H1 (cell line): Measurements from ENCODE around the gene NCBP1. TPM values are rescaled to one million over a fixed set of nuclear protein-coding genes. Genes with fewer than 3 reads are reported as not detected.

Experiments used
- CTCF ChIA-PET: fragments of 300-600 bp; sonication (Branson Sonifier 250); formaldehyde crosslinking; loops from one replicate; lab custom pipeline; 2021; ENCODE audit not compliant: partially characterized antibody; lab: Charles Lee
- POLR2A ChIA-PET: fragments of 300-600 bp; sonication (Branson Sonifier 250); formaldehyde crosslinking; loops from one replicate; lab custom pipeline; 2021; ENCODE audit warnings: inconsistent platforms; ENCODE audit not compliant: partially characterized antibody; lab: Charles Lee
- DNase-seq, 2 experiments: peaks; one replicate each; pipeline versions ENCODE4 v3.0.0 to v3.0.0-alpha.2; 2010 to 2022; ENCODE audit warnings: low spot score in 2 of 2, low read depth in 1 of 2, mixed read lengths in 1 of 2
- FAIRE-seq: peaks from 2 replicates; lab custom pipeline; 2011; peaks lifted over from hg19 to GRCh38; lab: Jason Lieb, UNC
- H2AFZ ChIP-seq: 2 replicates; pipeline ENCODE4 v1.8.1; 2012; ENCODE audit warnings: low read length, inconsistent platforms
- H2AK5ac ChIP-seq: 2 replicates; pipeline ENCODE4 v1.6.1; 2013; ENCODE audit warnings: low read depth, low read length
- H2BK120ac ChIP-seq: replicated peaks from 2 replicates; pipeline ENCODE3; 2013; ENCODE audit warnings: low read depth, low read length, inconsistent platforms
- H2BK12ac ChIP-seq: 2 replicates; pipeline ENCODE4 v1.6.1; 2013; ENCODE audit warnings: low read depth, low read length
- H2BK15ac ChIP-seq: 2 replicates; pipeline ENCODE4 v1.6.1; 2013; ENCODE audit warnings: low read length
- H2BK20ac ChIP-seq: 2 replicates; pipeline ENCODE4 v1.6.1; 2013; ENCODE audit warnings: low read length
- H2BK5ac ChIP-seq: 2 replicates; pipeline ENCODE4 v1.6.1; 2013; ENCODE audit warnings: low read depth, low read length
- H3K14ac ChIP-seq: 2 replicates; pipeline ENCODE4 v1.6.1; 2013; ENCODE audit warnings: inconsistent platforms; ENCODE audit not compliant: insufficient read length
- H3K18ac ChIP-seq: 2 replicates; pipeline ENCODE4 v1.6.1; 2013; ENCODE audit warnings: low read length; ENCODE audit errors: extremely low read depth
- H3K23ac ChIP-seq: 2 replicates; pipeline ENCODE4 v1.6.1; 2013; ENCODE audit warnings: inconsistent platforms; ENCODE audit not compliant: insufficient read length
- H3K23me2 ChIP-seq: 2 replicates; pipeline ENCODE4 v1.6.1; 2013; ENCODE audit warnings: low read depth, low read length
- H3K27ac ChIP-seq: 2 replicates; pipeline ENCODE4 v1.6.1; 2011; ENCODE audit warnings: low read depth, low read length, inconsistent platforms
- H3K27me3 ChIP-seq, 4 experiments: replicated peaks in 1 of 4; 1 replicate in 1 of 4; 2 replicates in 3 of 4; pipeline versions ENCODE4 v1.6.1 to v1.8.1; 2011 to 2013; ENCODE audit warnings: low read length in 3 of 4, mild to moderate bottlenecking in 3 of 4, inconsistent platforms in 2 of 4, mixed read lengths in 2 of 4, moderate library complexity in 1 of 4; ENCODE audit not compliant: control insufficient read depth in 3 of 4, insufficient read depth in 3 of 4; ENCODE audit errors: extremely low read depth in 1 of 4
- H3K36me3 ChIP-seq, 4 experiments: 2 replicates each; pipeline versions ENCODE4 v1.6.1 to v1.8.1; 2011 to 2013; ENCODE audit warnings: mild to moderate bottlenecking in 4 of 4, low read length in 3 of 4, moderate library complexity in 2 of 4, control low read depth in 1 of 4, inconsistent platforms in 1 of 4; ENCODE audit not compliant: insufficient read depth in 4 of 4, control insufficient read depth in 2 of 4
- H3K4ac ChIP-seq: replicated peaks from 2 replicates; pipeline ENCODE3; 2013; ENCODE audit warnings: low read length, low read depth, mixed read lengths, inconsistent platforms; ENCODE audit not compliant: insufficient read length
- H3K4me1 ChIP-seq, 4 experiments: replicated peaks in 1 of 4; 1 replicate in 1 of 4; 2 replicates in 3 of 4; pipeline versions ENCODE4 v1.6.1 to v1.8.1; 2011 to 2013; ENCODE audit warnings: low read length in 3 of 4, inconsistent platforms in 2 of 4, mixed read lengths in 1 of 4; ENCODE audit not compliant: insufficient read depth in 4 of 4, control insufficient read depth in 3 of 4
- H3K4me2 ChIP-seq, 2 experiments: 2 replicates each; pipeline versions ENCODE4 v1.6.1 to v1.8.1; 2011 to 2013; ENCODE audit warnings: low read depth in 2 of 2, low read length in 2 of 2, control low read depth in 1 of 2, inconsistent platforms in 1 of 2, mild to moderate bottlenecking in 1 of 2; ENCODE audit not compliant: insufficient read depth in 1 of 2
- H3K4me3 ChIP-seq, 4 experiments: fragments of 200-600, 300-600 bp in 1 of 4; sonication (generic), shearing (Covaris generic), sonication (Bioruptor Twin) in 1 of 4; 2 replicates each; pipeline versions ENCODE4 v1.5.1 to v1.8.1; 2011 to 2016; ENCODE audit warnings: low read length in 4 of 4, low read depth in 3 of 4, control low read depth in 2 of 4, inconsistent platforms in 2 of 4, mild to moderate bottlenecking in 2 of 4, mixed read lengths in 1 of 4, moderate library complexity in 1 of 4; ENCODE audit not compliant: insufficient read depth in 2 of 4; ENCODE audit errors: extremely low read depth in 1 of 4
- H3K56ac ChIP-seq: replicated peaks from 2 replicates; pipeline ENCODE3; 2013; ENCODE audit warnings: low read depth, mild to moderate bottlenecking, mixed read lengths, low read length, inconsistent platforms; ENCODE audit not compliant: insufficient read length
- H3K79me1 ChIP-seq: 2 replicates; pipeline ENCODE4 v1.6.1; 2013; ENCODE audit warnings: low read depth, low read length, control low read depth
- H3K79me2 ChIP-seq, 2 experiments: 2 replicates each; pipeline versions ENCODE4 v1.6.1 to v1.8.1; 2012 to 2013; ENCODE audit warnings: low read length in 2 of 2, mild to moderate bottlenecking in 2 of 2, inconsistent platforms in 1 of 2; ENCODE audit not compliant: insufficient read depth in 2 of 2, control insufficient read depth in 1 of 2
- H3K9ac ChIP-seq, 4 experiments: replicated peaks in 1 of 4; 1 replicate in 1 of 4; 2 replicates in 3 of 4; pipeline versions ENCODE4 v1.6.1 to v1.8.1; 2011 to 2013; ENCODE audit warnings: low read depth in 3 of 4, low read length in 3 of 4, control low read depth in 2 of 4, mild to moderate bottlenecking in 2 of 4, moderate library complexity in 2 of 4, inconsistent platforms in 1 of 4; ENCODE audit errors: extremely low read depth in 1 of 4
- H3K9me3 ChIP-seq, 2 experiments: 2 replicates each; pipeline versions ENCODE4 v1.6.1 to v1.8.1; 2012 to 2013; ENCODE audit warnings: mild to moderate bottlenecking in 2 of 2, moderate library complexity in 2 of 2, control low read depth in 1 of 2, inconsistent platforms in 1 of 2, low read depth in 1 of 2, low read length in 1 of 2, mixed read lengths in 1 of 2; ENCODE audit not compliant: insufficient read depth in 2 of 2
- H4K20me1 ChIP-seq, 2 experiments: replicated peaks in 1 of 2; 2 replicates each; pipeline versions ENCODE3 to v1.8.1; 2011 to 2013; ENCODE audit warnings: inconsistent platforms in 2 of 2, low read length in 2 of 2, mild to moderate bottlenecking in 1 of 2; ENCODE audit not compliant: insufficient read depth in 2 of 2, control insufficient read depth in 1 of 2
- H4K5ac ChIP-seq: 2 replicates; pipeline ENCODE4 v1.6.1; 2013; ENCODE audit warnings: low read length, low read depth, mixed read lengths, inconsistent platforms; ENCODE audit not compliant: insufficient read length
- H4K8ac ChIP-seq: 2 replicates; pipeline ENCODE4 v1.8.0; 2013; ENCODE audit warnings: mild to moderate bottlenecking, moderate library complexity, low read length, inconsistent platforms; ENCODE audit not compliant: insufficient read depth; ENCODE audit errors: extremely low read depth
- H4K91ac ChIP-seq: replicated peaks from 2 replicates; pipeline ENCODE3; 2013; ENCODE audit warnings: low read length, mixed read lengths, inconsistent platforms; ENCODE audit not compliant: insufficient read length
- ATF2 ChIP-seq: IDR thresholded peaks from 2 replicates; pipeline ENCODE4 v1.6.1; 2012; ENCODE audit warnings: low read length, inconsistent platforms
- ATF3 ChIP-seq: IDR thresholded peaks from 2 replicates; pipeline ENCODE4 v1.6.1; 2011; ENCODE audit warnings: low read depth, mild to moderate bottlenecking, low read length; ENCODE audit not compliant: insufficient read depth
- POLR2A ChIP-seq, 2 experiments: IDR thresholded peaks; 1 replicate in 1 of 2; 2 replicates in 1 of 2; pipeline ENCODE4 v1.6.1; 2011; ENCODE audit warnings: low read depth in 2 of 2, low read length in 2 of 2, mild to moderate bottlenecking in 2 of 2; ENCODE audit errors: control extremely low read depth in 1 of 2
- SUZ12 ChIP-seq: fragments of 200-600 bp; sonication (generic); IDR thresholded peaks from 2 replicates; pipeline ENCODE4 v1.6.1; 2012; ENCODE audit warnings: mild to moderate bottlenecking, inconsistent platforms, low read length, moderate library complexity, mixed read lengths
- TAF1 ChIP-seq: IDR thresholded peaks from 2 replicates; pipeline ENCODE4 v1.6.1; 2011; ENCODE audit warnings: mild to moderate bottlenecking, low read depth, low read length
- WGBS, 2 experiments: shearing (Covaris generic) in 1 of 2; methylation state at CpG; one replicate each; pipeline versions ENCODE4 v1.1.6 to v1.1.7; 2013 to 2015; ENCODE audit warnings: low lambda C conversion rate in 2 of 2, mixed read lengths in 2 of 2, inconsistent platforms in 1 of 2, low coverage in 1 of 2, missing lambda C conversion rate in 1 of 2; ENCODE audit not compliant: insufficient replicate concordance in 2 of 2, insufficient coverage in 1 of 2, insufficient read length in 1 of 2; ENCODE audit errors: extremely low coverage in 1 of 2, missing lambda C conversion rate in 1 of 2; 5-methylcytosine and 5-hydroxymethylcytosine counted together
- polyA plus RNA-seq, 7 experiments: library from polyadenylated mRNA; depleted of rRNA in 3 of 7; stranded (reverse) in 5 of 7; unstranded in 2 of 7; fragments of >200 nt in 5 of 7; fragments of 200-250 nt in 2 of 7; gene quantifications; 1 replicate in 5 of 7; 2 replicates in 1 of 7; 4 replicates in 1 of 7; pipeline versions ENCODE4 v1.2.1 to v1.2.3, GENCODE V29; 2011 to 2013; ENCODE audit warnings: missing spikeins in 2 of 7, mixed read lengths in 2 of 7
- total RNA-seq: library from RNA; stranded (reverse); fragmentation: NEBNext Ultra II Directional; extraction: Animal tissue kit (Norgen Biotek cat#: 25700); gene quantifications from 2 replicates; pipeline ENCODE4 v1.2.1, GENCODE V29; 2021

NCBP1 gene
- total and polyA plus RNA-seq, 2 of the 8 experiments (the other 6 are each of a cell fraction or from before 2014, with no cell fraction given), result 14.7 to 54.0 TPM

GRCh38 chr9:97704851-97705250 is 71.2 kb downstream of the NCBP1 start:
- Histone ChIP-seq H3K56ac (no peak overlapping the region), H2BK120ac (no peak overlapping the region), H3K18ac (no peak overlapping the region), H3K27me3 (no peaks in the 10 kb centered on the region; a peak in 1 of 7 replicates), H3K4me1 (no peaks in the 10 kb centered on the region), H3K79me1 (no peaks in the 10 kb centered on the region), H2BK15ac (no peak overlapping the region), H3K14ac (no peak overlapping the region), H3K9me3 (no peaks in the 10 kb centered on the region), H2AK5ac (no peak overlapping the region), H4K91ac (no peak overlapping the region), H2BK12ac (no peak overlapping the region), H3K27ac (no peak overlapping the region), H2AFZ (no peak overlapping the region), H4K8ac (no peak overlapping the region), H2BK20ac (no peak overlapping the region), H3K9ac (no peak overlapping the region), H3K23me2 (no peaks in the 10 kb centered on the region), H4K5ac (no peak overlapping the region), H3K79me2 (no peaks in the 10 kb centered on the region), H2BK5ac (no peak overlapping the region), H3K4ac (no peak overlapping the region), H3K4me2 (no peak overlapping the region), H4K20me1 (no peaks in the 10 kb centered on the region)
- WGBS, 2 experiments, result 78% methylated on average over 4 of the region's 4 CpGs; no CpG with 5 or more reads in 1 of the 2 experiments
- ChIA-PET POLR2A (interaction anchor here (1.0 kb wide), 1 partner anchor 8 kb away, joined by 4 read pairs; the partner anchor contains the start of gene XPA), CTCF (interaction anchor here (0.7 to 2.1 kb wide), 5 partner anchors 105 to 196 kb away, joined by 3 to 10 read pairs (median 4); no protein-coding TSS in a partner anchor)
- no peak for FAIRE-seq
- TF ChIP-seq ATF3 (no peak), ATF2 (no peak), SUZ12 (no peak), POLR2A (IDR thresholded peaks at IDR 0.05; ENCODE audit: control extremely low read depth in 1 of 2, low read depth in 2 of 2, low read length in 2 of 2) (no peak), TAF1 (no peak)
- TF ChIP-seq, all 59 proteins: peak for 0
- DNase-seq, result no peak
- H3K4me3 ChIP-seq, result no peak overlapping the region
- H3K36me3 ChIP-seq, result no peaks in the 10 kb centered on the region
- H3K23ac ChIP-seq, result no peak overlapping the region
